ENCODE results near the gene CLEC2L. TPM values are rescaled to one million over a fixed set of nuclear protein-coding genes. Genes with fewer than 3 reads are reported as not detected.
"Not testable (repeated sequence)": the region's sequence is repeated elsewhere in the genome, so short reads cannot be mapped to it uniquely, and the experiment has no call there.

The CLEC2L gene
- total RNA-seq, 6 donors from 2014 or later: not detected

DNA sequence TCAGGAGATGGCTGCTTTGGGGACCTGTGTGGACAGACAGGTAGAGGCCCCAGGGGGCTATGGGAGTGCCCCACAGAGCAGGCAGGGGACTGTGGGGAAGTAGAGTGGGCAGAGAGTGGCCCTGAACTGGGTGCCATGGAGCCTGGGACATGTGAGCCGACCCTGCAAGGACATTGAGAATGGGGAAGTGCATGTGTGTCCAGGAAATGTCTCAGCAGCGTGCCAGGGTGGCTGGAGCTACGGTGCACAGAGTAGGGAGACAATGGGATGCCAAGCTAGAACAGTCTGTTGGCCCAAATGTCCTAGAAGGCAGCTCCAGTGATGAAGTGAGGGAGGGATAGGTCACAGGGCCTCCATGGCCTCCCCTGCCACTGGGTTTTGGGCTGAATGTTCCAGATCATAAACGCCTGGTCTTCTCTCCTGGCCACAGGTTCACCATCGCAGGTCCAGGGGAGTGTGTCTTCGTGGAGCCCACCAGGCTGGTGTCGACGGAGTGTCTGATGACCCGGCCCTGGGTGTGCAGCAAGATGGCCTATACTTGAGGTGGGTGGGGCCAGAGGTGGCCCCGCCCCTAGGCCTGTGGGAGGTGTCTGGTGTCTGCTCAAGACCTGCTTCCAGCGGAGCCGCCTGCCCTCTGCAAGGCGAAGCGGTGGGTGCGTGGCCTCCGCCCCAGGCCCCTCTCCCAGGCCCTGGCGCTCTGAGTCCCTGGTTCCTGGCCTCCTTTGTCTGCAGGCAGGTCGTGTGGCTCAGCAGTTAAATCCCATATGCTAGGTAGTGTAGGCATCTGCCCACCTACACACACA, 20.5 kb downstream of the CLEC2L start:
- no peak for DNase-seq

DNA sequence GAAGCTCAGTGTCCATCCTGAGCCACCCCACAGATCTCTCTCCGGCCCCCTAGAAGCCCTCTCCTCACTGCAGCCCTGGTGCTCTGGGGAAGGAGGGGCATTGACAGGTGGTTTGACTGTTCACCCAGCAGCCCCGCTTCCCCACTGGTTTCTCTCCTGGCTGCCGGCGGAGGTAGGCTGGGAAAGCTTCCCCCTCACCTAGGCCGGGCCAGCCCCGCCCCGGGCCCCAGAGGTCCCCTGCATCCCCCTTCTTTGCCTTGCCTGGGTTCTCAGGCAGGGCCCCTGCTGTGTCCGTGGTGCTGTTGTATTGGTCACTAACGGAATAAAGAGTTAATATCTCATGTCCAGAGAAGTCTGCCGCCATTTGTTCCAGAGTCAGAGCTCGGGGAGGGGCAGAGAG, 21.2 kb downstream of the CLEC2L start:
- Histone ChIP-seq H3K36me3 (no peaks in the 10 kb centered on the region), H3K9me3 (no peaks in the 10 kb centered on the region), H3K4me3 (no peak overlapping the region), H3K27ac (no peak overlapping the region), H3K27me3 (no peaks in the 10 kb centered on the region), H3K4me1 (peaks cover 0 to 9% (median 3%) of the 10 kb centered on the region in 4 donors)
- no peak for TF ChIP-seq POLR2AphosphoS5 (IDR thresholded peaks at IDR 0.05)
- TF ChIP-seq, protein P1, sequence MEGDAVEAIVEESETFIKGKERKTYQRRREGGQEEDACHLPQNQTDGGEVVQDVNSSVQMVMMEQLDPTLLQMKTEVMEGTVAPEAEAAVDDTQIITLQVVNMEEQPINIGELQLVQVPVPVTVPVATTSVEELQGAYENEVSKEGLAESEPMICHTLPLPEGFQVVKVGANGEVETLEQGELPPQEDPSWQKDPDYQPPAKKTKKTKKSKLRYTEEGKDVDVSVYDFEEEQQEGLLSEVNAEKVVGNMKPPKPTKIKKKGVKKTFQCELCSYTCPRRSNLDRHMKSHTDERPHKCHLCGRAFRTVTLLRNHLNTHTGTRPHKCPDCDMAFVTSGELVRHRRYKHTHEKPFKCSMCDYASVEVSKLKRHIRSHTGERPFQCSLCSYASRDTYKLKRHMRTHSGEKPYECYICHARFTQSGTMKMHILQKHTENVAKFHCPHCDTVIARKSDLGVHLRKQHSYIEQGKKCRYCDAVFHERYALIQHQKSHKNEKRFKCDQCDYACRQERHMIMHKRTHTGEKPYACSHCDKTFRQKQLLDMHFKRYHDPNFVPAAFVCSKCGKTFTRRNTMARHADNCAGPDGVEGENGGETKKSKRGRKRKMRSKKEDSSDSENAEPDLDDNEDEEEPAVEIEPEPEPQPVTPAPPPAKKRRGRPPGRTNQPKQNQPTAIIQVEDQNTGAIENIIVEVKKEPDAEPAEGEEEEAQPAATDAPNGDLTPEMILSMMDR (IDR thresholded peaks at IDR 0.05): no peak
- TF ChIP-seq EP300 (IDR thresholded peaks at IDR 0.05): no peak
- no peak for TF ChIP-seq POLR2A (IDR thresholded peaks at IDR 0.05)
- no peak for ATAC-seq (ENCODE audit: low FRiP score in 2 of 2)
- 93 to 100% methylated on average over 3 to 10 of the region's 11 CpGs for WGBS, 2 donors
- no peak for DNase-seq

More for the DNA sequence above, 20.5 kb downstream of the CLEC2L start:
- WGBS, 2 donors: 81 to 88% methylated on average over 12 to 17 of the region's 18 CpGs
- H3K27ac ChIP-seq: no peak overlapping the region
- no peak for TF ChIP-seq POLR2AphosphoS5 (IDR thresholded peaks at IDR 0.05)
- H3K4me1 ChIP-seq: peaks cover 0 to 11% (median 3%) of the 10 kb centered on the region in 4 donors
- ATAC-seq (ENCODE audit: low FRiP score in 2 of 2): peak in 1 of 2 donors; percentile 23
- no peaks in the 10 kb centered on the region for H3K27me3 ChIP-seq
- H3K9me3 ChIP-seq: no peaks in the 10 kb centered on the region
- no peaks in the 10 kb centered on the region for H3K36me3 ChIP-seq
- no peak overlapping the region for H3K4me3 ChIP-seq

DNA sequence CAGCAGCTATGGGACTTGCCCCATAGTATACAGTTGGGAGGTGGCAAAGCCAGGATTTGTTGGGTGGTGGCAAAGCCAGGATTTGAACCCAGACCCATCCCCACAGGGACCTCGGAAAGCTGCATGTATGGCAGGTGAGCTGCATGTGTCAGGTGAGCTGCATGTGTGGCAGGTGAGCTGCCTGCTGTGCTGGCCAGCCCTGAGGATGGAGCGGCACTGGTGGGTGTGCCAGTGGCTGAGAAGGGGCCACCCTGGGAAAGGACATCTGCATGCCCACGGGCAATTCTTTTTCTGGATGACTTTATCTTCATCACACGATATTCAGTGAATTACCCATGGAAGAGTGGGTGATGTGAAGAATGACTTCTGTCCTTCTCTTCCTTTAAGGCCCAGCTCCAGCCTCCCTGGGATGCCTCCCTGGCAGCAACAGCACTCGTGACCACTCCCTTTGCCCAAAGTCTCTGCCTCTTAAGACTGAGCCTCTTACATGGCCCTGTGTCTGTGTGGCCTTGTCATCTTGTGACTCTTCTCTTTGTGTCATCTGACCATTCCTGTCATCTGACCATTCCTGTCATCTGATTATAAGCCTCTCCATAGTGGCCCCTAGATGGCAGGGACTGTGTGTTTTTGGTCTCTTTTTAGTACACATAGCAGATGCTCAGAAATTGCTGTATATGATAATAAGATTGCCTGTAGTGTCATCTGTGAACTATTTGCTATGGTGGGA, 25.0 kb downstream of the CLEC2L start:
- no peak overlapping the region for H3K27ac ChIP-seq
- H3K9me3 ChIP-seq: no peaks in the 10 kb centered on the region
- WGBS, 2 donors: 88 to 97% methylated on average over 2 to 5 of the region's 5 CpGs
- H3K36me3 ChIP-seq: no peaks in the 10 kb centered on the region
- no peak overlapping the region for H3K4me3 ChIP-seq
- no peaks in the 10 kb centered on the region for H3K4me1 ChIP-seq
- ATAC-seq (ENCODE audit: low FRiP score in 2 of 2): no peak
- H3K27me3 ChIP-seq: no peaks in the 10 kb centered on the region
- TF ChIP-seq, protein P1 (IDR thresholded peaks at IDR 0.05): no peak
- no peak for TF ChIP-seq EP300 (IDR thresholded peaks at IDR 0.05)
- no peak for TF ChIP-seq POLR2A (IDR thresholded peaks at IDR 0.05)
- TF ChIP-seq POLR2AphosphoS5 (IDR thresholded peaks at IDR 0.05): no peak
- DNase-seq: no peak

DNA sequence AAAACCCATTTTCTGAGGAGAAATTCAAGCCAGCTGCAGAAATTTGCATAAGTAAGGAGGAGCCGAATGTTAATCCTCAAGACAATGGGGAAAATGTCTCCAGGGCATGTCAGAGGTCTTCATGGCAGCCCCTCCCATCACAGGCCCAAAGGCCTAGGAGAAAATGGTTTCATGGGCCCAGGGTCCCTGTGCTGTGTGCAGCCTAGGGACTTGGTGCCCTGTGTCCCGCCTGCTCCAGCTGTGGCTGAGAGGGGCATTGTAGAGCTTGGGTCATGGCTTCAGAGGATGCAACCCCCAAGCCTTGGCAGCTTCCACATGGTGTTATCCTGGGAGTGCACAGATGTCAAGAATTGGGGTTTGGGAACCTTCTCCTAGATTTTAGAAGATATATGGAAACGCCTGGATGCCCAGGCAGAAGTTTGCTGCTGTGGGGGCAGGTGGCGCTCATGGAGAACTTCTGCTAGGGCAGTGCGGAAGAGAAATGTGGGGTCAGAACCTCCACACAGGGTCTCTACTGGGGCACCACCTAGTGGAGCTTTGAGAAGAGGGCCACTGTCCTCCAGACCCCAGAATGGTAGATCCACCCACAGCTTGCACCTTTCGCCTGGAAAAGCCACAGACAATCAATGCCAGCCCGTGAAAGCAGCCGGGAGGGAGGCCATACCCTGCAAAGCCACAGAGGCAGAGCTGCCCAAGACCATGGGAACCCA, 30.7 kb downstream of the CLEC2L start:
- WGBS, 2 donors: 94 to 95% methylated on average over 4 to 8 of the region's 8 CpGs
- DNase-seq; H3K9me3 ChIP-seq; H3K27me3 ChIP-seq; H3K4me3 ChIP-seq; H3K27ac ChIP-seq; H3K4me1 ChIP-seq; ATAC-seq (ENCODE audit: low FRiP score in 2 of 2); H3K36me3 ChIP-seq: not testable (repeated sequence)

DNA sequence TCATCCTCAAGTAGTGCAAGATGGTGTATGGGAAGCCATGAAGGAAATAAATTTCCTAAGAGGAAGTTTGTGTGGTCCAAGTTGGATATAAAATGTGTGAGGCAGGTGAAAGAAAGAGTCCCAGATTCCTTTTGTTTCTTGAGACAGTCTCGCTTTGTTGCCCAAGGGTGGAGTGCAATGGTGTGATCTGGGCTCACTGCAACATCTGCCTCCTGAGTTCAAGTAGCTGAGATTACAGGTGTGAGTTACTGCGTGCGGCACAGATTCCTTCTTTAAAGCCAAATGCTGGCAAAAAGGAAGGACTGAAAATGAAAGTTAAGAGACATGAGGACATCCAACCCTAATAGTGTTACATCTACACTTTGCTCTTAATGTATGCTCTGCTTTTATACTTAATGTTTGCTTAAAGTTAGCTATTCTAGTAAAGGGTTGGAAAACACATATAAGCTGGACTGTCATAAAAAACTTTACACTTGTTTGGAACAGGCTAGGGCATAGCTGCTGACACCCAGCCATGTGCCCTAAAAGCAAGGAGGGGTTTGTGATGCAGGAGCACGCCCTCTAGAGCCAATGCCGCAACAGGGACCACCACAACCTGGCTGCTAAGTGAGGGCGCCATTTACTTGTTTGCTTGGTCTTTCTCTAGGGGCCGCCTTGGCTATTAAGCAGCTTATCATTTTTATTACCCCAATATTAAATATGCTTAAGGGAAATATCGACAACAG, 34.5 kb downstream of the CLEC2L start:
- Histone ChIP-seq H3K4me1 (no peaks in the 10 kb centered on the region), H3K27ac (no peak overlapping the region), H3K27me3 (no peaks in the 10 kb centered on the region), H3K36me3 (no peaks in the 10 kb centered on the region), H3K9me3 (no peaks in the 10 kb centered on the region), H3K4me3 (no peak overlapping the region)
- 78 to 85% methylated on average over 8 of the region's 8 CpGs for WGBS, 2 donors
- DNase-seq (no peak), ATAC-seq (ENCODE audit: low FRiP score in 2 of 2) (no peak)
- TF ChIP-seq POLR2AphosphoS5 (IDR thresholded peaks at IDR 0.05) (no peak), POLR2A (IDR thresholded peaks at IDR 0.05) (no peak), EP300 (IDR thresholded peaks at IDR 0.05) (no peak)
- TF ChIP-seq, protein P1 (IDR thresholded peaks at IDR 0.05): no peak
